ENCODE measurements around the gene RIC8B.

RIC8B gene

GRCh38 chr12:106868982-106869700, 94.7 kb downstream of the RIC8B start:
- no peak for DNase-seq (ENCODE audit: low spot score)

GRCh38 chr12:106870116-106870515, 95.6 kb downstream of the RIC8B start:
- DNase-seq (ENCODE audit: low spot score): no peak

- no peak for DNase-seq (ENCODE audit: low spot score)
These were observed 97.0 kb downstream of the RIC8B start for GRCh38 chr12:106871477-106871876.

GRCh38 chr12:106873983-106874382, 99.5 kb downstream of the RIC8B start:
- no peak for DNase-seq (ENCODE audit: low spot score)

- DNase-seq (ENCODE audit: low spot score): no peak
These were observed 104.3 kb downstream of the RIC8B start for GRCh38 chr12:106878804-106879203.

GRCh38 chr12:106879612-106880011, 105.1 kb downstream of the RIC8B start:
- no peak for DNase-seq (ENCODE audit: low spot score)

- DNase-seq (ENCODE audit: low spot score): no peak
These were observed 108.9 kb downstream of the RIC8B start for GRCh38 chr12:106883426-106883825.

- DNase-seq (ENCODE audit: low spot score): no peak
These were observed 110.5 kb downstream of the RIC8B start for GRCh38 chr12:106885026-106885425.

GRCh38 chr12:106885541-106886249, 111.2 kb downstream of the RIC8B start:
- DNase-seq (ENCODE audit: low spot score): no peak

- DNase-seq (ENCODE audit: low spot score): no peak
These were observed 112.5 kb downstream of the RIC8B start for GRCh38 chr12:106886932-106887331.

GRCh38 chr12:106888348-106888970, 114.0 kb downstream of the RIC8B start:
- no peak for DNase-seq (ENCODE audit: low spot score)

GRCh38 chr12:106889326-106889725, 114.8 kb downstream of the RIC8B start:
- DNase-seq (ENCODE audit: low spot score): no peak

- DNase-seq (ENCODE audit: low spot score): no peak
These were observed 115.6 kb downstream of the RIC8B start for GRCh38 chr12:106889950-106890626.

GRCh38 chr12:106892075-106892474, 117.6 kb downstream of the RIC8B start:
- DNase-seq (ENCODE audit: low spot score): no peak

GRCh38 chr12:106893451-106893850, 119.0 kb downstream of the RIC8B start:
- DNase-seq (ENCODE audit: low spot score): no peak

GRCh38 chr12:106894774-106895173, 120.3 kb downstream of the RIC8B start:
- no peak for DNase-seq (ENCODE audit: low spot score)

- no peak for DNase-seq (ENCODE audit: low spot score)
These were observed 122.1 kb downstream of the RIC8B start for GRCh38 chr12:106896603-106897002.

GRCh38 chr12:106897082-106897481, 122.6 kb downstream of the RIC8B start:
- DNase-seq (ENCODE audit: low spot score): no peak

GRCh38 chr12:106897981-106898901, 123.8 kb downstream of the RIC8B start:
- DNase-seq (ENCODE audit: low spot score): no peak

GRCh38 chr12:106900554-106900953, 126.1 kb downstream of the RIC8B start:
- no peak for DNase-seq (ENCODE audit: low spot score)

- no peak for DNase-seq (ENCODE audit: low spot score)
These were observed 126.8 kb downstream of the RIC8B start for GRCh38 chr12:106901276-106901675.

Measured in SK-N-DZ (cell line).